Breast epithelium (tissue), 3 donors: Measurements from ENCODE around the gene CD4.

ENCODE experiments used
- CTCF ChIP-seq, 3 donors: fragments of 450-650 bp; IDR thresholded peaks; one replicate each; pipeline ENCODE4 v1.5.1; 2016 to 2017; ENCODE audit warnings: antibody characterized with exemption in 3 of 3, mild to moderate bottlenecking in 3 of 3, moderate library complexity in 3 of 3
- POLR2A ChIP-seq: fragments of 450-650 bp; IDR thresholded peaks from one replicate; pipeline ENCODE4 v1.6.1; 2016; ENCODE audit warnings: antibody characterized with exemption, mild to moderate bottlenecking, moderate library complexity
- POLR2AphosphoS5 ChIP-seq, 3 donors: sonication (generic); formaldehyde crosslinking; IDR thresholded peaks; one replicate each; pipeline ENCODE4 v1.6.1; 2017; ENCODE audit warnings: antibody characterized with exemption in 3 of 3

GRCh38 chr12:6747216-6747615 is 42.1 kb upstream of the CD4 start:
- TF ChIP-seq CTCF (IDR thresholded peaks at IDR 0.05) (no peak), POLR2A (no peak), POLR2AphosphoS5 (IDR thresholded peaks at IDR 0.05) (no peak)
